NK-92 treated with Interleukin-12 subunit alpha and Interleukin-12 subunit beta, amount 100 ng/mL, for 24 hours (cell line): ENCODE data around the gene SDK1.
"Not testable (repeated sequence)": the region's sequence is repeated elsewhere in the genome, so short reads cannot be mapped to it uniquely, and the experiment has no call there.

Source experiments
- DNase-seq: peaks from one replicate; lab custom pipeline; 2025; lab: John Stamatoyannopoulos, UW

SDK1 gene

DNA sequence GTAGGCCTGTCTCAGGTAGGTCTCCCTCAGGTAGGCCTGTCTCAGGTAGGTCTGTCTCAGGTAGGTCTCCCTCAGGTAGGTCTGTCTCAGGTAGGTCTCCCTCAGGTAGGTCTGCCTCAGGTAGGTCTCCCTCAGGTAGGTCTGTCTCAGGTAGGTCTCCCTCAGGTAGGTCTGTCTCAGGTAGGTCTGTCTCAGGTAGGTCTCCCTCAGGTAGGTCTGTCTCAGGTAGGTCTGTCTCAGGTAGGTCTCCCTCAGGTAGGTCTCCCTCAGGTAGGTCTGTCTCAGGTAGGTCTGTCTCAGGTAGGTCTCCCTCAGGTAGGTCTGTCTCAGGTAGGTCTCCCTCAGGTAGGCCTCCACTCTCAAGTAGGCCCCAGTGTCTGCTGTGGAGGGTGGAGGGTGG lies 281.1 kb downstream of the SDK1 start:
- not testable (repeated sequence) for DNase-seq

DNA sequence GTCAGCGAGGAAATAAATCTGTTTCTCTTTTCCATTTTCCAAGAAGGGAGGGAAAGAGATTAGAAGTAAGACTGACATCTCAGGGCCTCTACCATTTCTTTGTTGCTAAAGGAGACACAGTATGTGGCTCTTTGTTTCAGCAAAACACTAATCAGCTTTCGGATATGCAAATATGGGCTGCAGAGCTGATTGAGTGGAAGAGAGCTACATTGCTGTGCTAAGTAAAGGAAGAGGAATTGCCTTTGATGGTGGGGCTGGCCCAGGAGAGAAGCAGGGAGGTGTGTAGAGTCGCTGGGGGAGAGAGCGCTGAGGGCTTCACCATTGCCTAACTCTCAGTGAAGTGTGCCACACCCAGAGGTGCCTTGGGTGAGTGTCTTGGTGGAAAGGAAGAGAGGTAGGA lies 284.8 kb downstream of the SDK1 start:
- DNase-seq, result no peak

DNA sequence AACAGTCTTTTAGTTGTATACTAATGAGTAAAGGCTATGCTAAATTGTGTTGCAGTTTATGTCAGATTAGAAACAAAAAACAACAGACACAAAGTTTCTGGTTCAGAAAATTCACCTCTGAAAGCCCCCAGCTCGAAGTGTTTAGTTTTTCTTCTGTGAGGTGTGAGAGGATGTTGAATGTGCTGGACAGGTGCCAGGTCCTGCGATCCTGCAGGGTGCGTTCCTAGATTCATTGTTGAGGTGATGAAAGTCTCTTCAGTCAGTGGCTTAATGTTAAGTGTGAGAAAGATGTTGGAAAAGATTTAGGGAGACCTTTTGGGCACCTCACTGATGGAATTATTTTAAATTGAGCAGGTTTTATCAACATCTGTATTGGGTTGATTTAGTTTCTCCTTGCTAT lies 287.3 kb downstream of the SDK1 start:
- no peak for DNase-seq

DNA sequence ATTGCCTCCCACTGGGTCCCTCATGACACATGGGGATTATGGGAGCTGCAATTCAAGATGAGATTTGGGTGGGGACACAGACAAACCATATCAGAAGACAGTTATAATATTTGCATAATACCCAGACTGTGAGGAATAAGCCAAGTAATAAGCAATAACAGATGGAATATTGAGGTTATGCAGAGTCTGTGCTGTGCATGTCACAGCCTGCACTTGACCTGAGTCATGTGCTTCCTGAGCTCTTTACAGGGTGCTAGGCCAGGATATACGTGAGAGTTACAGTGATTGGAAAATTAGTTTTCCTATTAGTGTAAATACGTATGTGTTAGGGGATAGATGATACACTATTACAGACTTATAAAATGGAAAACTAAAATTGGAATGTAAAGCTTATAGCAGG lies 288.7 kb downstream of the SDK1 start:
- no peak for DNase-seq

DNA sequence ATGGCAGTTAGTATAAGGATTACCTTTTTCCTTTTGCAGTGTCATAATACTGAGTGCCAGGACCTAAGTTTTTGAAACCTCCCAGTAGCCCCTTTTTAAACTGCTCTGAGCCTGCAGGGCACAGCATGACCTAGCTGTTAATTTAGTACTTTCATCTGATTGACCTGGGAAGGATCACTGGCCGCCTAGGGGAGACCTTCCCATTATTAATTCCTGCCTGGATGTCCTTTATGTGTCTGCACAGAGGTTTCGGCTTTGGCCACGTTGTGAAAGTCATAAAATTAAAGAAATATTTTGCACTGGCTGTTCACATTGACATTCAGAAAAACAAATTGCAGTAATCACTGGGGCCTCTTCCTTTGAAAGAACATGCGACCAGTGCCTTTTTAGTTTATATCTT lies 290.2 kb downstream of the SDK1 start:
- DNase-seq, result no peak

DNA sequence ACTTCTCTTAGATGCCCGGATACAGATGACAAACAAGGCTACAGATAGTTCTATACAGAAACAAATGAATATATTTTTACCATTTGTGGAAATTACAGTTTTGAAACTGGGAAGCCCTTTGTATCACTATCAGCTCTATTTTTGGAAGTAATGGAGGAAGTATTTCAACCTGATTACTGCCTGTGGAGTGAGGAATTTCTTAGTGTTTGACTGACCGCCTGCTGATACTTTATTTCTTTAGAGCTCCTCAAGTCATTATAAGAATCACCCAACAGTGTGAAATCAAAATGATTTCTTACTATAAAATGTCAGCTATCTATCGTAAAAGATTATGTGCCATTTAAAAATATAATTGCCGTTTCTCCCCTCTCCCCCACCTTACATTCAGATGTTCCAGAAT lies 290.9 kb downstream of the SDK1 start:
- no peak for DNase-seq

DNA sequence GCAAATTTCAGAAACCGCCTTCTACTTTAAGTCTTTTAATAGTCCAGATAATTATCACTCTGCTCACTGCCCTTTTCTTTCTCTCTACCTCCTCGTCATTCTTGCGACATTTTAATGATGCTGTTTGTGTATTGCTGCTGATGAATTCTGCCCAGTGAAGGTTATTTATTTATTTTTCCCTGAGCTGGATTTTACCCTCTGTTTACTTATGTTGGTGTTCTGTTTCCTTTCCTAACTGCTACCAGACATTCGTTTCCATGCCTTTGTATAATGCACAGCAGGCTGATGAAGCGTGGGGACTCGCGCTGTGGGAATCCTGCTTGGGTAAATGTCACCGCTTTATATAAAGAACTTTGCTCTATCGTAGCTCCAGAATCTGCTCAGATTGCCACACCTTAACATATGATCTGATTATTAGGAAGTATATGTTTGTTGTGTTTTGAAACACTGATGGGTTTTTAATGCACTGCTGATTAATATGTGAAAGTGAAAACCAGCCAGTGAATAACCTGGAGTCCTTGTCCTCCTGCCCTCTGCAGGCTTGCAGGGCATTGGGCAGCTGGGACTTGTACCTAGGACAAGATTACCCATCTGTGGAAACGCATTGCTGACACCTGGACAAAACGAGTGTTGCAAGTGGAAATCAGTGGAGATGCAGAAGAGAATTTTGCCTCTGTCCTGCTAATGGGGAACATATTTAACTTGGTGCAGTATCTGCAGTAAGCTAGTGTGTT lies 291.5 kb downstream of the SDK1 start:
- DNase-seq, result no peak

DNA sequence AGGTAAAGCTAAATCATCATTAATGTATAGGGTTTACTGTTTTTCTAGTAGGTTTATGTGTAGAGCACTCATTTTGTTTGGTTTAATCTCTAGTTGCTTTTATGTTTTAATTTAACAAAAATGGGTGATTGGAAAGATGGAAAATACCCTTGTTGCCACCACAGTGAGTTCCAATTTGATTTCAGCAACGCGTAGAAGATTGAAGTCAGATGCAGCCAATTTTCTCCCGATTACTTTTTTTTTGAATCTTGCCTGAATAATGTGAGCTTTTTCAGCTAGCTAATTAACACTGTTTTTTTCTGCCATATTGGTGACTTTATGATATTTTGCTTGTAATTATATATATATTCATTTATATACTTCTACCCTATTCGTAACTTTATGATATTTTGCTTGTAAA lies 293.8 kb downstream of the SDK1 start:
- no peak for DNase-seq

DNA sequence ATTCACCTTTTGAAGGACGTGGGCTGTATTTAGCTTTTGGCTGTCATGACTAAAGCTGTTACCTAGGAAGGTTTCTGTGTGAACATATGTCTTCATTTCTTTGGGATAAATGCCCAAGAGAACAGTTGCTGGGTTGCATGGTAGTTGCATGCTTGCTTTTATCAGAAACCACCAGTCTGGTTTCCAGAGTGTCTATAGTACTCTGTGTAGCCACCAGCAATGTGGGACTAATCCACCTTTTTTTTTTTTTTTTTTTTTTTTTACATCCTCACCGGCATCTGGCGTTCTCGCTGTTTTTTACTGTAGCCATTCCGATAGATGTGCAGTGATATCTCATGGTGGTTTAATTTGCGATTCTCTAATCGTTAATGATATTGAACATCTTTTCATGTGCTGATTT lies 297.8 kb downstream of the SDK1 start:
- DNase-seq, result no peak

DNA sequence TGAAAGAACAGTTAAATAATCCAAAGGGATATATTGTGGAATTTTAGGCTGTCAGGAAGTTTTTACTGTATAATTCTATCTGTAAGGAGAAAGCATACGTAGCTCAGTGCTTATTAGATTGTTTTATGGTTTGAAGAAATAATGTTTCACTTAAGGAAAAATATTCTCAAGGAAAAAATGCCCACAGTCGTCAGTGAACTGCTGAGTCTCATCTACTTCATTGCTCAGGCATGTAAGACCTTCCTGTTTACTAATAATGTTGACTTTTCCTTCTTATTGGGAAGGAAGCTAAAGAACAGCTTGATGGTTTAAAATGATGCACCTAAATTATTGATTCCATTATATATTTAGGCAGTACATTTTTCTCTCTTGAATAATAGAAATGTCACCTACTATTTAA lies 304.2 kb downstream of the SDK1 start:
- no peak for DNase-seq

DNA sequence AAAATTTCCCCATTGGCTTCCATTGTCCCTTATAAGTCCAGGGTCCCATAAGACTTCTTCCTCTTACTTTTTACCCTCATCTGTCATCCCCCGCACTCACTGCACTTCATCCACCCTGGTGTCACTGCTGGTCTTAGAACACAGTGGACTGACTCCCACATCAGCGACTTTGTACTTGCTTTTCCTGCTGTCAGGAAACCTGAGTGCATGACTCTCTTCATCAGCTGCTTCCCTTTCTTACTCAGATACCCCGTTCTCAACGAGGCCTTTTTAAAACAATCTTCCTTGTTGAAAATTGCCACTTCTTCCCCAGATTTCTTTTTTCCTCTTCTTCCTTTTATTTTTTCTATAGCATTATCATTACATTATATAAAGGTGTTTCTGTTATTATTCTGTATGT lies 305.4 kb downstream of the SDK1 start:
- DNase-seq, result no peak

DNA sequence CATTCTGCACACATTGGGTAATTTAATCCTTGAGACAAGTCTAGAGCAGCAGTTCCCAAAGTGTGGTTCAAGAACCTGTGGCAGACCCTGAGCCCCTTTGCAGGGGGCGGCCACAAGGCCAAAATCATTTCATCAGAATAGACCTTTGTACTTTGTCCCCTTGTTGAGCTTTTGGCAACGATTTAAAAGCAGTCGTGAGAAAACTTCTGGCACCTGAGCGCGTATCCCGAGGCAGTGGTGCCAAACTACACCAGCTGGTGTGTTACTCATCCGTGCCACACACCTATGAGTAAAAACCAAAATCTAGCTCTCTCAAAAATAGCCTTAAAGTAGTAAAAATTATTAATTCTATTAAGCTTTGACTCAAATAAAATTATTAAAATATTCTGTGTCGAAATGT lies 306.8 kb downstream of the SDK1 start:
- no peak for DNase-seq

DNA sequence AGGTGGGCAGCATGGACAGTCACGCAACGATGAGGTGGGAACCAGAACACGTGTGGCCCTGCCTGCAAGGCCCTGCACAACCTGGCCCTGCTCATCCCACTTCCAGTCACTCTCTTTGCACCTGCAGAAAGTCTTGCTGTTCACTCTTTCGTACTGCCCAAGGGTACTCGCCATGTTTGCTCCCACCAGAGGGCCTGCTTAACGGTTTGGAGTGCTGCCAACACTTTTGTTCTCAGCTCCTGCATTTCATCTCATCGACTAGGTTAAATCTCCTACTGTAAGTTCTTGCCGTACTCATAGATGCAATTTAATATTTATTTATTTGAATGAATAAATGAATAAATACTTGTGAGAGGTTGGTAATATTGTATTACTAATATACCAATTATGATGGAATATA lies 315.3 kb downstream of the SDK1 start:
- DNase-seq, result no peak

DNA sequence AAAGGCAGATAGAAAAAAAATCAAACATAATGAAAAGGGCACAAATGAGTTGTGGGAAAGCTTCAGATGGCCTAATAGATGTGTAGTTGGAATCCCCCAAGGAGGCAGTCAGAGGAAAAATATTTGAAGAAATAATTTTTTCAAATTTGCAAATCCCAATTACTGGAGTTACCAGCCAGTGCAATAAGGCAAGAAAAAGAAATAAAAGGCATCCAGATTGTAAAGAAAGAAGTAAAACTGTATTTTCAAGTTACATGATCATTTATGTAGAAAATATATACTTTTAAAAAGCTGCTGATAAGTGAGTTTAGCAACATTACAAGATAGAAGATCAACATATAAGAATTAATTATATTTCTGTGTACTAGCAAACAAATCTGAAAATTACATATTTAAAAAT lies 329.0 kb downstream of the SDK1 start:
- DNase-seq, result no peak

DNA sequence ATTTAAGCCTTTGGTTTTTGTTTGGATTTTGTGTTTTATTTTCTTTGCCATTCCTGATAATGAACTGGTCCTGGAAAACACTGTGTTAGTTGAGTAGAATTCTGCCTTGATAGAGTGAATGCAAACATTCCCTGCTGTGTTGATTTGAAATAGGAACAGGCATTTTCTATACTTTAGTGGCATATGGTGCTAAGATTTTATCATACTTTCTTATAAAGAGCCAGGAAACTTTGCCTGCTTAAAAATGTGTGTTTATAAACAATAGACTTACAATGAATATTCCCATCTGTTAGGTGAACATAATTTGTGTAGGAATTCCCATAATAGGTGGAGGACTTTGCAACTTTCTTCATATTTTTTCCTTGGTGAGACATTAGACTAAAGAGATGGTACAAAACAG lies 333.3 kb downstream of the SDK1 start:
- no peak for DNase-seq

DNA sequence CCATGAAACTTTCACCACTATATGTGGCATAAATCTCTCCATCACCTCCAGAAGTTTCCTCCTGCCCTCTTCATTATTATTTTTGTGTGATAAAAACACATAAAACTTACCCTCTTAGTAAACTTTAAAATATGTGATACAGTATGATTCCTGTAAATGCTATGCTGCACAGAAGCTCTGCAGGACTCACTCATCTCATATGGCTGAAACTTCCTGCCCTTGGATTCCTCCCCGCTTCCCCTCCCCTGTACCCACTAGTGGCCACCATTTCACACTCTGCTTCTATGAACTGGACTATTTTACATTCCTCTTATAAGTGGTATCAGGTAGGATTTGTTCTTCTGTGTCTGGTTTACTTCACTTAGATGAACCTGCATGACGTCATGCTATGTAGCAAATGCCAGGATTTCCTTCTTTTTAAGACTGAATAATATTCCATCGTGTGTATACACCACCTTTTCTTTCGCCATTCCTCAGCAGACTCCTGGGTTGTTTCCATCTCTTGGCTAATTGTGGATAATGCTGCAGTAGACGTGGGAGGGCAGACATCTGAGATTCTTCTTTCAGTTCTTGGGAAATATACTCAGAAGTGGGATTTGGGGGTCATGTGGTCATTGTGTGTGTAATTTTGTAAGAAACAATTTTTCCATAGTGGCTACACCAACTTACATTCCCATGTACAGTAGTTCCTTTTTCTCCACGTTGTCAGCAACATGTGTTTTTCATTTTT lies 335.2 kb downstream of the SDK1 start:
- DNase-seq, result no peak

DNA sequence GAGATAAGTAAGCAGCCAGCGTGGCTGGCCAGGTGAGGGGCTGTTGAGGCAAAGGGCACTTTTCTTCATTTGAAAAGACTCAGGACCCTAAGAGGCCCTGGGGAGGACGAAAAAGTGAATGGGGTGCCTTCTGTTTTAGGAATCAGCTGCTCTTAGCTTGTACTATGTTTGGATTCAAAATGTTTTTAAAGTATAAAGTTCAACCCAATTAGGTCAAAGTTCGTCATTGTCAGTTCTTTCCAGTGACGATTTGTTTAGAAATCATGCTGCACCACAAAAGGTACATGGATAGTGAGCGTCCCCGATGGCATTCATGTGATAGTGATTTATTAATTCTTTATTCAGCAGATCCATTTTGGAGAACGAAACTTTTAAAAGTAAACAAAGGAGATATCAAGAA lies 338.2 kb downstream of the SDK1 start:
- DNase-seq, result no peak

DNA sequence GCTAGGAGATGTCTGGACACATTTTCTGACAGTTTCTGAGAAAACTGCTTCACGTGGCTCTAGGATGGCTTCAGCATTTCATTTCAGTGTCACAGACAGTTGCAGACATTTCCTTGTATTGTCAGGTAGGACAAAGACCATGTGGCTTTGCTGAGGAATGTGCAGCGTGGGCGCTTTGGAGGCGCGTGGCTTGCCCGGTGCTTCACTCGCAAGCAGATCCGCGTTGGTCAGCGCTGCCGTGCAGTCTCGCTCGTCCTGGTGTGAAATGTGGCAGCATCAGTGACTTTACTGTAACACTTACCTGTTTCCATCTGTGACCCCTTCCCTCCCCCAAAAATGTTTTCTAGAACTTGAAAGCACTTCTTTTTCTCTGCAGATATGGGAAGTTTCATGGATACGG lies 340.5 kb downstream of the SDK1 start:
- no peak for DNase-seq

DNA sequence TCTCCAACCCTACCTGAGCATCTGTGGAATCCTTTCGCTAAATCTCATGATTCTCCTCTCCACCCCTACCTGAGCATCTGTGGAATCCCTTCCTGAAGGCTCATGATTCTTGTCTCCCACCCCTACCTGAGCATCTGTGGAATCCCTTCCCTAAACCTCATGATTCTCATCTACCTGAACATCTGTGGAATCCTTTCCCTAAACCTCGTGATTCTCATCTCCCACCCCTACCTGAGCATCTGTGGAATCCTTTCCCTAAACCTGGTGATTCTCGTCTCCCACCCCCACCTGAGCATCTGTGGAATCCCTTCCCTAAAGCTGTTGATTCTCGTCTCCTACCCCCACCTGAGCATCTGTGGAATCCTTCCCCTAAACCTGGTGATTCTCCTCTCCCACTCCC lies 342.0 kb downstream of the SDK1 start:
- no peak for DNase-seq

DNA sequence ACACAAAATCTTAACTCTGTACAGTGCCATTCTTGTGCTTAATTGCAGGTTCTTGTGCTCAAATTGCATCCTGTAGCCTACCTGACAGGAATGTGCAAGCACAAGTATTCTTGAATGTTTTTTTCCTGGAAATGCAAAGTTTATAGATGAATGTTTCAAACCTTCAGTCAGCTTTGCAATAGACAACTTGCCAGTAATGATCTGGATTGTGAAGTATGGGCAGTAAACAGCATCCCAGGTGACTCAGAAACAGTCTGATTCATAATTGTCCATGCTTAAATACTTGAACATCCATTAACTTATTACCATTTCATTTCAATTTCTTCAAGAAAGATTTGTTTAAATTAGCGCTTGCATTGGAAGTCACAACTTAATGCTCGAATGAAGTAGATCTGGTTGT lies 347.2 kb downstream of the SDK1 start:
- no peak for DNase-seq

DNA sequence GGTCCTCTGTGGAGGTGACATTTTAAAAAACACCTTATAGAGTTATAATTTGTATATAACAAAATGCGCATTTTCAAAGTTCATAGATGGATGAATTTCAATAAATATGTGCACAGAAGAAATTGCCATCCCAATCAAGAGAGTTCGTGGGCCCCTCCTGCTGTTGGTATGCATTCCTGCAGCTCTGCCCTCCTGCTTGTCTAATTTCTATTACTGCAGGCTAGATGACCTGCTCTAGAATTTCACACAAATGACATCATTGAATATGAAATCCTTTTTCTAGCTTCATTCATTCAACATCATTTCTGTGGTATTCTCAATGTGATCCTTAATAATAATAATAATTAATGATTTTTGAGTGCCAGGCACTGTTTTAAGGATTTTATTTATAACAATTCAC lies 348.2 kb downstream of the SDK1 start:
- DNase-seq, result no peak

DNA sequence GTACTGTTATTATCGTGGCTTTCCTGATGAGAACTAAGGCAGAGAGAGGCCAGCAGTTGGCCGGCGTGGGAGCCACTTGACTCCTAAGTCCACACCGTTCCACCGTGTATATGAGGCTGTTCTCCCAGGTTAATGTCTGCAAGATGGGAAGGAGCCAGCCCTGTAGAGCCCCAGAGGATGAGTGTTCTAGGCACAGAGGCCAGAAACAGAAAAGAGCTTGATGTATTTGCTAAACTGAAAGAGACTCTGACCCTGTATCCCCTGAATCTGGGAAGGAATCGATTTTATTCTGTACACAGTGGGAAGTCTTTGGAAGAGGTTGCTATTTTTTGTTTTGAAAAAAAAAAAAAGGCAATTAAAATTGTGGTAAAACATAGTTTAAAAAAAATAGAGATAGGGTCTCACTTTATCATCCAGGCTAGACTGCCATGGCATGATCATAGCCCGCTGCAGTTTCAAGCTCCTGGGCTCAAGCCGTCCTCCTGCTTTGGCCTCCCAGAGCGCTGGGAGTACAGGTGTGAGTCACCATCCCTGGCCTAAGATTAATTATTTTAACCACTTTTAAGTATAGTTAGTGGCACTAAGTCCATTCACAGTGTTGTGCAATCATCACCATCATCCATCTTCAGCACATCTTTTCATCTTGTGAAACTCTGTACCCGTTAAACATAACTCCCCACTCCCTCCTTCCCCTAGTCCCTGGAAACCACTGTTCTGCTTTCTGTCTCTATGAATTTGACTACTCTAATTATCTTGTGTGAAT lies 348.8 kb downstream of the SDK1 start:
- DNase-seq, result no peak

DNA sequence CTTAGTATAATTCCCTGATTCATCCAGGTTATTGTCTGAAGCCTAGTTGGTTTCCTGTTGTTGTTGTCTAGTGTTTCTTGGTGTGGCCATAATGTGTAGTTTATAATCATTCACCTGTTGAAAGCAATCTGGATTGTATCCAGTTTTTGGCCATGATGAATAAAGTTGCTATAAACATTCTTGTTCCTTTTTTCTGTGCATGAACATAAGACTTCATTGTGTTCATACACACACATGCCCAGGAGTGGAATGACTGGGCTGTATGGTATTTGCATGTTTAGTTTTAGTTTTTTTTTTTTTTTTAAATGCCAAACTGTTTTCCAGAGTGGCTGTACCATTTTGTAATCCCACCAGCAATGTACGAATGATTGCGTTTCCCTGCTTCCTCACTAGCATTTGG lies 349.8 kb downstream of the SDK1 start:
- DNase-seq, result no peak
